Mesenchymal stem cell (in vitro differentiated cells and primary cell): Measurements from ENCODE around the gene KIF5B.

Experiments used
- DNase-seq: peaks from one replicate; pipeline ENCODE4 v3.0.0-alpha.2; 2013
- H2AFZ ChIP-seq: one replicate; pipeline ENCODE4 v1.6.1; 2013; ENCODE audit warnings: low read depth, mild to moderate bottlenecking, control low read depth, inconsistent platforms, low read length, moderate library complexity
- H2AK5ac ChIP-seq: 2 replicates; pipeline ENCODE4 v1.6.1; 2013; ENCODE audit warnings: low read length, moderate library complexity, mild to moderate bottlenecking, inconsistent platforms; ENCODE audit not compliant: severe bottlenecking
- H2BK120ac ChIP-seq: one replicate; pipeline ENCODE4 v1.6.1; 2013; ENCODE audit warnings: low read depth, mild to moderate bottlenecking, inconsistent platforms, low read length, moderate library complexity
- H2BK12ac ChIP-seq, 2 experiments: one replicate each; pipeline ENCODE4 v1.6.1; 2013; ENCODE audit warnings: inconsistent platforms in 2 of 2, low read length in 2 of 2, mild to moderate bottlenecking in 2 of 2, moderate library complexity in 2 of 2, control low read depth in 1 of 2
- H2BK15ac ChIP-seq: one replicate; pipeline ENCODE4 v1.6.1; 2013; ENCODE audit warnings: mild to moderate bottlenecking, low read depth, inconsistent platforms; ENCODE audit not compliant: poor library complexity, severe bottlenecking
- H2BK5ac ChIP-seq: 2 replicates; pipeline ENCODE4 v1.6.1; 2013; ENCODE audit warnings: low read depth, mild to moderate bottlenecking, low read length, control low read depth, inconsistent platforms; ENCODE audit not compliant: poor library complexity, severe bottlenecking
- H3K14ac ChIP-seq, 2 experiments: one replicate each; pipeline ENCODE4 v1.6.1; 2013; ENCODE audit warnings: inconsistent platforms in 2 of 2, low read length in 2 of 2, control low read depth in 1 of 2, mild to moderate bottlenecking in 1 of 2, moderate library complexity in 1 of 2
- H3K18ac ChIP-seq, 2 experiments: one replicate each; pipeline ENCODE4 v1.6.1; 2013; ENCODE audit warnings: inconsistent platforms in 2 of 2, low read length in 2 of 2, control low read depth in 1 of 2, low read depth in 1 of 2, mild to moderate bottlenecking in 1 of 2
- H3K23ac ChIP-seq, 2 experiments: one replicate each; pipeline ENCODE4 v1.6.1; 2013; ENCODE audit warnings: inconsistent platforms in 2 of 2, low read length in 2 of 2, mild to moderate bottlenecking in 2 of 2, moderate library complexity in 2 of 2, control low read depth in 1 of 2
- H3K27ac ChIP-seq: 2 replicates; pipeline ENCODE4 v1.5.1; 2013; ENCODE audit warnings: mild to moderate bottlenecking, moderate library complexity, low read length, control low read depth, inconsistent platforms; ENCODE audit not compliant: poor library complexity, severe bottlenecking
- H3K27me3 ChIP-seq, 2 experiments: 2 replicates each; pipeline versions ENCODE4 v1.6.1 to v1.7.0; 2013; ENCODE audit warnings: low read length in 2 of 2, mild to moderate bottlenecking in 2 of 2, moderate library complexity in 2 of 2, control low read depth in 1 of 2, inconsistent platforms in 1 of 2; ENCODE audit not compliant: control insufficient read depth in 1 of 2, insufficient read depth in 1 of 2
- H3K36me3 ChIP-seq, 2 experiments: 2 replicates each; pipeline versions ENCODE4 v1.6.1 to v1.7.0; 2013; ENCODE audit warnings: low read length in 2 of 2, control low read depth in 1 of 2, inconsistent platforms in 1 of 2, low read depth in 1 of 2, mild to moderate bottlenecking in 1 of 2; ENCODE audit not compliant: insufficient read depth in 2 of 2, control insufficient read depth in 1 of 2
- H3K4ac ChIP-seq, 2 experiments: one replicate each; pipeline ENCODE4 v1.6.1; 2013; ENCODE audit warnings: inconsistent platforms in 2 of 2, low read length in 2 of 2, mild to moderate bottlenecking in 2 of 2, moderate library complexity in 2 of 2, control low read depth in 1 of 2, low read depth in 1 of 2
- H3K4me1 ChIP-seq: 2 replicates; pipeline ENCODE4 v1.6.1; 2013; ENCODE audit warnings: low read depth, low read length, control low read depth; ENCODE audit not compliant: control insufficient read depth, insufficient read depth
- H3K4me2 ChIP-seq: 2 replicates; pipeline ENCODE4 v1.6.1; 2013; ENCODE audit warnings: low read length, mild to moderate bottlenecking, inconsistent platforms; ENCODE audit not compliant: poor library complexity, severe bottlenecking
- H3K4me3 ChIP-seq, 2 experiments: 2 replicates each; pipeline versions ENCODE4 v1.5.1 to v1.7.0; 2013; ENCODE audit warnings: low read length in 2 of 2, mild to moderate bottlenecking in 2 of 2, control low read depth in 1 of 2, low read depth in 1 of 2; ENCODE audit not compliant: insufficient read depth in 1 of 2
- H3K79me1 ChIP-seq: replicated peaks from 2 replicates; pipeline ENCODE4 v1.6.1; 2013; ENCODE audit warnings: mild to moderate bottlenecking, control low read depth, low read length, inconsistent platforms; ENCODE audit not compliant: poor library complexity, severe bottlenecking
- H3K9ac ChIP-seq: 2 replicates; pipeline ENCODE4 v1.7.0; 2013; ENCODE audit warnings: mild to moderate bottlenecking, low read length, moderate library complexity
- H3K9me3 ChIP-seq: 2 replicates; pipeline ENCODE4 v1.7.0; 2013; ENCODE audit warnings: mild to moderate bottlenecking, low read length; ENCODE audit not compliant: control insufficient read depth
- H4K8ac ChIP-seq: one replicate; pipeline ENCODE4 v1.6.1; 2013; ENCODE audit warnings: inconsistent platforms, mild to moderate bottlenecking, low read length, moderate library complexity
- H4K91ac ChIP-seq: one replicate; pipeline ENCODE4 v1.6.1; 2013; ENCODE audit warnings: mild to moderate bottlenecking, low read length, inconsistent platforms
- WGBS: methylation state at CpG from one replicate; pipeline ENCODE4 v1.1.7; 2013; ENCODE audit warnings: mixed read lengths; 5-methylcytosine and 5-hydroxymethylcytosine counted together

KIF5B gene

DNA sequence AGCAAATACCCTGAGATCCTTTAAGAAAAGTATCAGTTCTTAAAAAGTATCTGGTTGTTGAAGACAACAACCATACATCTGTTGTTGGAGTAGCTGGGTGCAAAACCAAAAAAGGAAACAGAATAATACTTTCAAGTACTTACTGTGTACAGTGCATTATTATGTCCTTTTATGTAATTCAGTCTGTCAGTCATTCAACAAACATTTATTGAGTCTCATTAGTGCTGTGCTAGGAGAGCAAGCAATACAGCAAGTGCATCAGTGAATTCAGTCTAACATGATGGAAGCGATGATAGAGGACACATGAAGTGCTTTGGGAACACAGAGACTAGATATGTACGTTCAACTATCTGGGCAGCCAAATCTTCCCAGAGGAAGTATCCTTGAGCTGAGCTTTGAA lies 37.4 kb upstream of the KIF5B start:
- 94% methylated on average over 2 of the region's 2 CpGs for WGBS
- no peak for DNase-seq
- H2AK5ac ChIP-seq: no peak overlapping the region

GRCh38 chr10:32091046-32091445 lies 34.8 kb upstream of the KIF5B start:
- Histone ChIP-seq H3K4me1 (no peaks in the 10 kb centered on the region), H4K8ac (no peak overlapping the region)

More for the DNA sequence above, 37.4 kb upstream of the KIF5B start:
- no peak overlapping the region for H2AFZ ChIP-seq
- H3K27me3 ChIP-seq: peaks cover 0 to 4% of the 10 kb centered on the region in 2 experiments
- no peaks in the 10 kb centered on the region for H3K79me1 ChIP-seq
- no peak overlapping the region for H4K91ac ChIP-seq
- H3K9ac ChIP-seq: no peak overlapping the region
- H3K36me3 ChIP-seq: no peaks in the 10 kb centered on the region
- H3K4ac ChIP-seq: no peak overlapping the region
- no peak overlapping the region for H3K27ac ChIP-seq
- no peak overlapping the region for H2BK5ac ChIP-seq
- H3K23ac ChIP-seq: no peak overlapping the region
- peaks cover 4% of the 10 kb centered on the region for H3K9me3 ChIP-seq
- no peak overlapping the region for H4K8ac ChIP-seq
- no peak overlapping the region for H2BK15ac ChIP-seq
- no peak overlapping the region for H3K18ac ChIP-seq
- H3K4me2 ChIP-seq: no peak overlapping the region
- H2BK12ac ChIP-seq: no peak overlapping the region
- H2BK120ac ChIP-seq: no peak overlapping the region
- H3K4me3 ChIP-seq: no peak overlapping the region
- no peak overlapping the region for H3K14ac ChIP-seq
- H3K4me1 ChIP-seq: no peaks in the 10 kb centered on the region

DNA sequence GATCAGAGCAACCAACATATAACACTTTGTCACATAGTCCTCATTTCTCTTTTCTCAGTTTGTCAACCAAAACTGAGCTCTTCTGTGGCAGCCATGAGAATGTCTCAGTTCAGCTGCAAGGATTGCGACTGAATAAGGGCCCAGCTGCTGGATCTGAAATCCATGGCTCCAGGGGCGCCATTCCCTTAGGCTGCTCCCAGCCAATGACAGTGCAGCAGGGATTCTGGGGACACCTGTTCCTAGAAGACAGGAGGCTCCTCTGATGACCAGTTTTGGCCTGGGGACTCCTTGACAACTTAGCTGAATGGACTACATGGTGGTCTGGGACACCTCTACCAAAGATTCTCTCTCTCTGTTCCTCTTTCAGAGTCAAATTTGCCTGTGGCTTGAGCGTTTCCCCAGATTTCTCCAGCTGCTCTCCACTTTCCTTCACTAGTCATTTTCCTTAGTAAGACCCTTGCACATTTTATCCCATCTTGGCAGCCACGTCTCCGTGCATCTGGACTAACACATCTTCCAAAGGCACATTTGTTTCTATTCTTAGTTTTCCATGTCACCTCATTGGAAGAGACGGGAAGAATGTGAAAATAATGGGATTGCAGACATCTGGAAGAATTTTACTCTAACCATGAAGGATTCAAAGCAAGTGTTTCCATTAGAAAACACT lies 28.1 kb upstream of the KIF5B start:
- Histone ChIP-seq H2BK120ac (no peak overlapping the region), H3K4me1 (no peaks in the 10 kb centered on the region)
- WGBS: 93% methylated on average over 3 of the region's 6 CpGs

More at GRCh38 chr10:32091046-32091445, 34.8 kb upstream of the KIF5B start:
- Histone ChIP-seq H3K27ac (no peak overlapping the region), H3K4ac (no peak overlapping the region), H3K23ac (no peak overlapping the region), H3K36me3 (no peaks in the 10 kb centered on the region), H2AFZ (no peak overlapping the region), H2BK120ac (no peak overlapping the region), H3K4me3 (no peak overlapping the region), H3K27me3 (peaks cover 0 to 4% of the 10 kb centered on the region in 2 experiments), H3K18ac (no peak overlapping the region), H3K4me2 (no peak overlapping the region), H2AK5ac (no peak overlapping the region), H2BK15ac (no peak overlapping the region), H3K14ac (no peak overlapping the region), H3K9ac (no peak overlapping the region), H2BK12ac (no peak overlapping the region), H4K91ac (no peak overlapping the region), H3K79me1 (no peaks in the 10 kb centered on the region), H2BK5ac (no peak overlapping the region), H3K9me3 (no peaks in the 10 kb centered on the region)
- DNase-seq: no peak

GRCh38 chr10:32077896-32078485 lies 21.8 kb upstream of the KIF5B start:
- no peak overlapping the region for H3K27ac ChIP-seq
- no peak overlapping the region for H3K4me2 ChIP-seq
- H3K4ac ChIP-seq: no peak overlapping the region
- H2AK5ac ChIP-seq: no peak overlapping the region
- H3K27me3 ChIP-seq: no peaks in the 10 kb centered on the region
- no peak overlapping the region for H2AFZ ChIP-seq
- H3K36me3 ChIP-seq: no peaks in the 10 kb centered on the region
- peaks cover 3% of the 10 kb centered on the region for H3K4me1 ChIP-seq
- no peak overlapping the region for H3K23ac ChIP-seq
- no peaks in the 10 kb centered on the region for H3K9me3 ChIP-seq
- peak overlapping the region; percentile 59 for H4K8ac ChIP-seq
- no peak overlapping the region for H2BK120ac ChIP-seq
- H3K18ac ChIP-seq: peak overlapping the region in 1 of 2 experiments; percentile 22
- DNase-seq: peak; percentile 89
- no peak overlapping the region for H2BK15ac ChIP-seq
- 33% methylated on average over 5 of the region's 6 CpGs for WGBS
- no peaks in the 10 kb centered on the region for H3K79me1 ChIP-seq
- peak overlapping the region in 1 of 2 experiments; percentile 71 for H2BK12ac ChIP-seq
- peak overlapping the region in 1 of 2 experiments; percentile 20 for H3K4me3 ChIP-seq
- no peak overlapping the region for H2BK5ac ChIP-seq
- H3K9ac ChIP-seq: peak overlapping the region; percentile 28
- H4K91ac ChIP-seq: no peak overlapping the region
- no peak overlapping the region for H3K14ac ChIP-seq

More for the DNA sequence above, 28.1 kb upstream of the KIF5B start:
- H3K79me1 ChIP-seq: no peaks in the 10 kb centered on the region
- H3K14ac ChIP-seq: no peak overlapping the region
- H3K4me2 ChIP-seq: no peak overlapping the region
- H4K8ac ChIP-seq: no peak overlapping the region
- no peak overlapping the region for H2AFZ ChIP-seq
- H4K91ac ChIP-seq: no peak overlapping the region
- no peak overlapping the region for H2BK15ac ChIP-seq
- no peak overlapping the region for H2BK12ac ChIP-seq
- H3K36me3 ChIP-seq: no peaks in the 10 kb centered on the region
- H3K4ac ChIP-seq: no peak overlapping the region
- no peaks in the 10 kb centered on the region for H3K27me3 ChIP-seq
- H3K18ac ChIP-seq: no peak overlapping the region
- H3K23ac ChIP-seq: no peak overlapping the region
- no peak overlapping the region for H2AK5ac ChIP-seq
- DNase-seq: no peak
- H3K27ac ChIP-seq: no peak overlapping the region
- H3K9ac ChIP-seq: no peak overlapping the region
- H3K9me3 ChIP-seq: no peaks in the 10 kb centered on the region
- no peak overlapping the region for H2BK5ac ChIP-seq
- H3K4me3 ChIP-seq: no peak overlapping the region
